Calu3 (cell line): Measurements from ENCODE around the gene ZNF268. TPM values are rescaled to one million over a fixed set of nuclear protein-coding genes. Genes with fewer than 3 reads are reported as not detected.

Experiments
- BruUV-seq: library from RNA; stranded (reverse); fragments of 400-500 nt; replicated peaks from 2 replicates; lab custom pipeline; 2021; lab: Mats Ljungman, UMichigan
- CTCF ChIA-PET: fragments of 300-600 bp; sonication (Branson Sonifier 250); formaldehyde crosslinking; loops from one replicate; lab custom pipeline; 2022; ENCODE audit warnings: antibody characterized with exemption; lab: Charles Lee
- DNase-seq: peaks from one replicate; pipeline ENCODE4 v3.0.0; 2022
- H3K27ac Mint-ChIP-seq: one replicate; pipeline ENCODE4 v1.8.0; 2022; ENCODE audit warnings: mixed read lengths; ENCODE audit not compliant: unreplicated experiment
- H3K27me3 Mint-ChIP-seq: one replicate; pipeline ENCODE4 v1.8.0; 2022; ENCODE audit warnings: mixed read lengths; ENCODE audit not compliant: unreplicated experiment
- H3K36me3 Mint-ChIP-seq: one replicate; pipeline ENCODE4 v1.8.0; 2022; ENCODE audit warnings: mild to moderate bottlenecking, moderate library complexity, mixed read lengths; ENCODE audit not compliant: insufficient read depth, unreplicated experiment
- H3K4me1 Mint-ChIP-seq: one replicate; pipeline ENCODE4 v1.8.0; 2022; ENCODE audit warnings: mild to moderate bottlenecking, low read depth, mixed read lengths; ENCODE audit not compliant: unreplicated experiment
- H3K4me3 Mint-ChIP-seq: one replicate; pipeline ENCODE4 v1.8.0; 2022; ENCODE audit warnings: mild to moderate bottlenecking, low read depth, moderate library complexity, mixed read lengths; ENCODE audit not compliant: unreplicated experiment
- H3K9me3 Mint-ChIP-seq: one replicate; pipeline ENCODE4 v1.8.0; 2022; ENCODE audit warnings: low read depth, mixed read lengths; ENCODE audit not compliant: unreplicated experiment
- CTCF ChIP-seq: fragments of 200-600 bp; IDR thresholded peaks from one replicate; pipeline ENCODE4 v1.8.0; 2022; ENCODE audit warnings: antibody characterized with exemption; ENCODE audit not compliant: unreplicated experiment
- intact Hi-C: fragments of 100-400 bp; cut with micrococcal nuclease; formaldehyde crosslinking; loops from one replicate; pipeline ENCODE4 v1.10.0; 2022; ENCODE audit not compliant: unreplicated experiment
- total RNA-seq: library from RNA; stranded (reverse); gene quantifications from 2 replicates; pipeline ENCODE4 v1.2.3, GENCODE V29; 2022

ZNF268 gene
- total RNA-seq, 1 experiment from 2014 or later = 31.6 TPM

- no peaks in the 10 kb centered on the region for H3K36me3 Mint-ChIP-seq
- TF ChIP-seq CTCF = no peak
- peaks cover 21% of the 10 kb centered on the region for H3K9me3 Mint-ChIP-seq
- CTCF ChIA-PET = no interaction called here
- H3K4me3 Mint-ChIP-seq = no peak overlapping the region
- DNase-seq = no peak
- H3K27ac Mint-ChIP-seq = no peak overlapping the region
- H3K27me3 Mint-ChIP-seq = no peaks in the 10 kb centered on the region
- intact Hi-C loops = no loop called here
- H3K4me1 Mint-ChIP-seq = no peaks in the 10 kb centered on the region
- BruUV-seq = no TSS peak
Measured at GRCh38 chr12:133217219-133217618, 35.9 kb downstream of the ZNF268 start.

GRCh38 chr12:133220521-133220920 lies 39.2 kb downstream of the ZNF268 start:
- no TSS peak for BruUV-seq
- no peaks in the 10 kb centered on the region for H3K36me3 Mint-ChIP-seq
- CTCF ChIA-PET = no interaction called here
- H3K27me3 Mint-ChIP-seq = no peaks in the 10 kb centered on the region
- DNase-seq = no peak
- no peaks in the 10 kb centered on the region for H3K4me1 Mint-ChIP-seq
- H3K27ac Mint-ChIP-seq = no peak overlapping the region
- TF ChIP-seq CTCF = no peak
- H3K9me3 Mint-ChIP-seq = peaks cover 26% of the 10 kb centered on the region
- no peak overlapping the region for H3K4me3 Mint-ChIP-seq
- intact Hi-C loops = no loop called here

- H3K27ac Mint-ChIP-seq = no peak overlapping the region
- H3K27me3 Mint-ChIP-seq = no peaks in the 10 kb centered on the region
- BruUV-seq = no TSS peak
- peaks cover 27% of the 10 kb centered on the region for H3K9me3 Mint-ChIP-seq
- no peak for DNase-seq
- no peaks in the 10 kb centered on the region for H3K4me1 Mint-ChIP-seq
- TF ChIP-seq CTCF = no peak
- intact Hi-C loops = no loop called here
- no peaks in the 10 kb centered on the region for H3K36me3 Mint-ChIP-seq
- no peak overlapping the region for H3K4me3 Mint-ChIP-seq
- CTCF ChIA-PET = no interaction called here
Measured at GRCh38 chr12:133221241-133221640, 39.9 kb downstream of the ZNF268 start.

DNA sequence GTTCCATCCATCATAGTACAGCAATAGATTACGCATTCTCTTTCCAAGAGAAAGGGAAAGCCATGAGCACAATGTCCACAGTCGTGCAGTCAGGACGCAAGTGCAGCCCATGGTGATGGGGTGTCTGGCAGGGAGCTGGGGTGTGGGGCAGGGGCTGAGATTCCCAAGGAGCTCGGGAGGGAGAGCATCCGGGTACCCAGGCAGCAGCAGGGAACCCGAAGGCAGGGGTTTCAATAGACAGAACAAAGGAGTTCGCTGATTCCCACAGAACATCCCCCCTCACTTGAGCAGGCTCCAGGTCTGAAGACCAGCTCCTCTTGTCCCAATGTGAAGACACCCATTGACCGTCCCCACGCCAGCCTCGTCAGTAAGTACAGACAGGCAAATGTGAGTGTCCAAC lies 40.9 kb downstream of the ZNF268 start:
- CTCF ChIA-PET = no interaction called here
- Mint-ChIP-seq H3K4me1 (no peaks in the 10 kb centered on the region), H3K9me3 (peaks cover 27% of the 10 kb centered on the region), H3K4me3 (no peak overlapping the region), H3K27me3 (no peaks in the 10 kb centered on the region), H3K36me3 (no peaks in the 10 kb centered on the region), H3K27ac (no peak overlapping the region)
- no peak for DNase-seq
- intact Hi-C loops = no loop called here
- BruUV-seq = no TSS peak
- no peak for TF ChIP-seq CTCF
